Coronary artery (tissue), 2 donors: Measurements from ENCODE around the gene ICOS.

Experiments used
- DNase-seq: peaks from one replicate; pipeline ENCODE4 v3.0.0-alpha.2; 2017; ENCODE audit warnings: low spot score
- H3K27ac ChIP-seq, 2 donors: fragments of 200-600 bp; sonication (generic); one replicate each; pipeline ENCODE4 v1.5.1; 2016 to 2019
- H3K4me3 ChIP-seq: fragments of 200-600 bp; sonication (generic); 2 replicates; pipeline ENCODE4 v1.5.1; 2016; ENCODE audit warnings: mild to moderate bottlenecking, moderate library complexity
- CTCF ChIP-seq: fragments of 200-600 bp; sonication (generic); IDR thresholded peaks from one replicate; pipeline ENCODE4 v1.5.1; 2019; ENCODE audit warnings: antibody characterized with exemption

The ICOS gene

GRCh38 chr2:204005940-204006721 lies 69.6 kb downstream of the ICOS start:
- no peak overlapping the region for H3K4me3 ChIP-seq
- DNase-seq = no peak
- no peak for TF ChIP-seq CTCF
- H3K27ac ChIP-seq = no peak overlapping the region

- TF ChIP-seq CTCF = no peak
- no peak for DNase-seq
- H3K4me3 ChIP-seq = no peak overlapping the region
- no peak overlapping the region for H3K27ac ChIP-seq
These were observed 71.8 kb downstream of the ICOS start for GRCh38 chr2:204008352-204008751.

DNA sequence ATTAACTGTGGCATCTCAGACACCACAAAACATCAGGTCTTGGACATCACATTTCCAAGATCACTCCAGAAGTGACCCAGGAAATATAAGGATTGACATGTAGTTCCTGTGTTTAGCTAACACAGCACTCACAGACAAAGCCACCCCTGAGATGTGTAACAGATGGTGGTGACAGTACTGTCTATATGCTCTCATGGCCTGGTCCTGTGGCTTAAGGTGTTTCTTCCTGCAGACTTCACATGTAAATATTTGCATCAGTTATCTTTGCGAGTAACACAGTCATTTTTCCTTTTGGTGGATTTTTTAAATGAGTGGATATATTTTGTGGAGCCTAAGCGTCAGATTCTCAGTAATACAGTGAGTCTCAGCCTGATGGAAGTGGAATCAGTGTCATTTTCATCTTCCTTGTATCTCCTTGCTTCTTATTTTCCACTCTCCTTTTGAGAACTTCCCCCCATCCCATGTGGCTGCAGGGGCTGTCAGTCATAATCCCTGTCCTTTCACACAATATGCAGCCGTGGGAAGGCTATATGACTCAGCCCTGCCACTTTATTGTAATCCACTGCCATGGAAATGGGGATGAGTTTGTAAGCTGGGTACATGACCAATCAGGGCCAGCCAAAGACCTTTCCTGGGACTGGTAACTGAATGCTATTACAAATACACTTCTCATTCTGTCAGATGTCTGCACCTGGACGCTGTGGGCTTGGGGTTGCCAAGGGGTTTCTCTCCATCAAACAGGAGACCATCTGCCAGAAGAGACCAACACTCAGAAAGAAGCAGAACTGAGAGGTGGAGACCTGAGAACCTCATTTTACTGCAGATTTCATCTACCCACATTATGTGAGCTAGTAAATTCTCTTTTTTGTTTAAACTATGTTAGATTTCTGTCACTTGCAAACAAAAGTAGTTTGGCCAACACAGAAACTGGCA lies 74.3 kb downstream of the ICOS start:
- TF ChIP-seq CTCF = no peak
- no peak for DNase-seq
- Histone ChIP-seq H3K4me3 (no peak overlapping the region), H3K27ac (no peak overlapping the region)
